Astrocyte of the spinal cord (primary cell): ENCODE data around the gene FBXW5.

Source experiments
- DNase-seq: peaks from one replicate; pipeline ENCODE4 v3.0.0; 2011; ENCODE audit warnings: low read depth, low spot score
- H3K4me3 ChIP-seq: 2 replicates; pipeline ENCODE4 v1.5.1; 2011; ENCODE audit warnings: low read depth, mild to moderate bottlenecking, low read length, moderate library complexity
- in situ Hi-C: cut with HindIII; loops from 2 replicates; pipeline ENCODE4 v1.10.0; 2017; ENCODE audit warnings: low sequenced_read_pairs
- TF ChIP-seq, protein P1 (sequence below): IDR thresholded peaks from 2 replicates; pipeline ENCODE4 v1.5.1; 2012; ENCODE audit warnings: low read depth, mild to moderate bottlenecking, low read length, inconsistent platforms

Gene FBXW5

DNA sequence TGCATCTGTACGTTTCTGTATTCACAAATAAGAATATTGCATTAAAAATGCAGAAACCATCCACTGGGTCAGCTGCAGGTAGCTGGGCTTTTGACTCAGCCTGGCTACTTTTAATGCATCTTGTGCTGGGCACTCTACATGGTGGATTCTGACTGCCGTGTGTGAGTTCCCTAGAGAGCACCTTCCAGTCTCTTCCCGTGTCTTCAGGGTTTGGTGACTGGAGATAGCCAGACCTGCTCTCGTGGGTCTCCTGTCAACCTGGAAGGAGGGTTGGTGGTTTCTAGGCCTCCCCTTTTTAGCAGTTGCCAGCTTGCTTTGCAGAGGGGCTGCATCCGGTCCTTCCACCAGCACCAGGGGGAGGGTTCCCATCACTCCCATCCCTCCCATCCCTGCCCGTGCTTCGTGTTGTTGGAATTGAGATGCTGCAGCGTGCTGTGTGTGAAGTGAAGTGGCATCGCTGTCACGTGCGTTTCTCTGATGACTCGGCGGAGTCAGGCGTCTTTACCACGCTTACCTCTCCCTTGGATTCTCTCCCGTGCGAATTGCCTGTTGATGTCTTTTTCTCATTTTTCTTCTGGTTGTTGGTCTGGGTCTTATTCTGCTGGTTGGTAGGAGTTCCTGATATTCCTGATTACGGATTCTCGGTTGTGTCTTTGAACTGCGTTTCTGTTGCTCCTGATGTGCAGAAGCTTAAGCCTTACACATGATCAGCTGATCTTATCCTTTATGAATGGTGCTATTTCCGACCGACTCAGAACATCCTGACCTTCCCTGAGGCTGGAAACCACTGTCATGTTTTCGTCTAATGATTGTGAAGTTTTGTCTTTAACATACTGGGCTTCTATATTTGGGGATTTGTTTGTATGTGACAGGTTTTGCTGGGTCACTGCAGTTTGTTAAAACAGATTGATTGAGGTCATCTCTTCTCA is 16.9 kb downstream of the FBXW5 start:
- no peak overlapping the region for H3K4me3 ChIP-seq
- in situ Hi-C loops, result loop anchor here (25.0 kb wide), 1 partner anchor 110 kb away; the partner anchor contains the start of genes ABCA2, FUT7 and NPDC1
- peak; percentile 10 for DNase-seq
- TF ChIP-seq, protein P1, sequence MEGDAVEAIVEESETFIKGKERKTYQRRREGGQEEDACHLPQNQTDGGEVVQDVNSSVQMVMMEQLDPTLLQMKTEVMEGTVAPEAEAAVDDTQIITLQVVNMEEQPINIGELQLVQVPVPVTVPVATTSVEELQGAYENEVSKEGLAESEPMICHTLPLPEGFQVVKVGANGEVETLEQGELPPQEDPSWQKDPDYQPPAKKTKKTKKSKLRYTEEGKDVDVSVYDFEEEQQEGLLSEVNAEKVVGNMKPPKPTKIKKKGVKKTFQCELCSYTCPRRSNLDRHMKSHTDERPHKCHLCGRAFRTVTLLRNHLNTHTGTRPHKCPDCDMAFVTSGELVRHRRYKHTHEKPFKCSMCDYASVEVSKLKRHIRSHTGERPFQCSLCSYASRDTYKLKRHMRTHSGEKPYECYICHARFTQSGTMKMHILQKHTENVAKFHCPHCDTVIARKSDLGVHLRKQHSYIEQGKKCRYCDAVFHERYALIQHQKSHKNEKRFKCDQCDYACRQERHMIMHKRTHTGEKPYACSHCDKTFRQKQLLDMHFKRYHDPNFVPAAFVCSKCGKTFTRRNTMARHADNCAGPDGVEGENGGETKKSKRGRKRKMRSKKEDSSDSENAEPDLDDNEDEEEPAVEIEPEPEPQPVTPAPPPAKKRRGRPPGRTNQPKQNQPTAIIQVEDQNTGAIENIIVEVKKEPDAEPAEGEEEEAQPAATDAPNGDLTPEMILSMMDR, result no peak

DNA sequence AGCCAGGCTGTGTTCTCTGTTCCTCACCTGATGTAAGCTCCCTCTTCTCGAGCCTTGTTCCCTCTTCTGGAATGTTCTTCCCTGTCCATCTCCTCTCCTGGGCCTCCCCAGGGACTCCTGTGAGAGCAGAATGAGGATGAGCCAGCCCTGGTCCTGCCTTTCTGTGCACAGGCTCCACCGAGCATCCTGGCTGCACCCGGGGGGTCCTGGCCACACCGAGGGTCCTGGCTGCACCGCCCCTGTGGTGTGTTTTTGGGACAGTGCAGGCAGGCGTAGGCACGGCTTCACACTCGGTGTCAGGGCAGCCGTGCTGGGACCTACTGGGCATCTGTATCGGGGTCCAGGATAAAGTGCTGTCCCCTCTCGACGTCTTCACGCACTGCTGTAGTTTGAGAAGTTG is 17.8 kb downstream of the FBXW5 start:
- in situ Hi-C loops, result loop anchor here (25.0 kb wide), 1 partner anchor 111 kb away; the partner anchor contains the start of genes ABCA2, FUT7 and NPDC1
- no peak overlapping the region for H3K4me3 ChIP-seq
- TF ChIP-seq, protein P1, result no peak
- DNase-seq, result no peak

DNA sequence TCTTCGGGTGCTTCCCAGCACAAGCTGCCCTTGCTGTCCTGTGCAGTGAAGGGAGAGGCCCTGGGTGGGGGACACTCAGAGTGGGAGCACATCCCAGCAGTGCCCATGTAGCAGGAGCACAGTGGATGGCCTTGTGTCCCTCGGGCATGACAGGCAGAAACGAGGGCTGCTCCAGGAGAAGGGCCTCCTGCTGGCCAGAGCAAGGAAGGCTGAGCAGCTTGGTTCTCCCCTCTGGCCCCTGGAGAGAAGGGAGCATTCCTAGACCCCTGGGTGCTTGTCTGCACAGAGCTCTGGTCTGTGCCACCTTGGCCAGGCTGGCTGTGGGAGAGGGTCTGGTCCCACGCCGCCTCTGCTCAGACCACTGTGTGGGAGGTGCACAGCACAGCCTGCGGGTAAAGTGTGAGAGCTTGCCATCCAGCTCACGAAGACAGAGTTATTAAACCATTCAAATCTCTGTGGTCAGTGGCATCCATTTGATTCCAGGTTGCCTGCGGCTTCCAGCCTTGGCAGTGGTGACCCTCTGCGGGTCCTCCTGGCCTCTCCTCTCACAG is 18.3 kb downstream of the FBXW5 start:
- no peak for DNase-seq
- in situ Hi-C loops, result loop anchor here (25.0 kb wide), 1 partner anchor 111 kb away; the partner anchor contains the start of genes ABCA2, FUT7 and NPDC1
- no peak overlapping the region for H3K4me3 ChIP-seq
- TF ChIP-seq, protein P1, result peak; percentile 17

DNA sequence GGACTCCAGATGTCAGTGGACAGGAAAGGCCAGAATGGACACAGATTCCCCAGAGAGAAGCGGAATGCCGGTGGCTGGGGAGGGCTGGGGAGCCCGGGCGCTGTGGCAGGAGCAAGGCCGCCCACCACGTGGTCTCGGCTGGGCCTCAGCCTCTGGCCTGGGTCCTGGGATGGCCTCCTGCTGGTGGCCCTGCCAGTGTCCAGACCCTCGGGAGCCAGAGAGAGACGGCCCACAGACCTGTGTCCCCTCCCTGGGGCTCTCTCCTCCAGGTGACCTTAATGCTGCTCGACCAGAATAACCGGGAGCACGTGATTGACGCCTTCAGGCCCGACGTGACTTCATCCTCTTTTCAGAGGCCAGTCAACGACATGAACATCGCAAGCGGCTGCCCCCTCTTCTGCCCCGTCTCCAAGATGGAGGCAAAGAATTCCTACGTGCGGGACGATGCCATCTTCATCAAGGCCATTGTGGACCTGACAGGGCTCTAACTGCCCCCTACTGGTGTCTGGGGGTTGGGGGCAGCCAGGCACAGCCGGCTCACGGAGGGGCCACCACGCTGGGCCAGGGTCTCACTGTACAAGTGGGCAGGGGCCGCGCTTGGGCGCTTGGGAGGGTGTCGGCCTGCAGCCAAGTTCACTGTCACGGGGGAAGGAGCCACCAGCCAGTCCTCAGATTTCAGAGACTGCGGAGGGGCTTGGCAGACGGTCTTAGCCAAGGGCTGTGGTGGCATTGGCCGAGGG is 19.0 kb downstream of the FBXW5 start:
- H3K4me3 ChIP-seq, result no peak overlapping the region
- no peak for DNase-seq
- in situ Hi-C loops, result loop anchor here (25.0 kb wide), 1 partner anchor 112 kb away; the partner anchor contains the start of genes ABCA2, FUT7 and NPDC1
- TF ChIP-seq, protein P1, result peak; percentile 3

DNA sequence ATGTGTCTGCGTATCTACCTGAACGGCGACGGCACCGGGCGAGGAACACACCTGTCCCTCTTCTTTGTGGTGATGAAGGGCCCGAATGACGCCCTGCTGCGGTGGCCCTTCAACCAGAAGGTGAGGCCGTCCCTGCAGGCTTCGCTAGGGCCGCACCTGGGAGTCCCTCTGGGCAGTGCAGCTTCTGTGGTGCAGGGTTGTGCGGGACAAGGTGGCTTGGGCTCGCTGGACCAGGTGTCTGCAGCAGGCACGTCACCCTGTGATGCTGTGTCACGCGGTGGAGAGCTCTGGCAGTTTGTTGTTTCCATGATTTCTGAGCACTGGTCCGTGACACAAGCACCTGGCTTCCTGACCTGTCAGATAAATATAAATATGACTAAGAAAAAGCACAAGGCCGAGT is 20.7 kb downstream of the FBXW5 start:
- TF ChIP-seq, protein P1, result no peak
- in situ Hi-C loops, result no loop called here
- no peak overlapping the region for H3K4me3 ChIP-seq
- no peak for DNase-seq

DNA sequence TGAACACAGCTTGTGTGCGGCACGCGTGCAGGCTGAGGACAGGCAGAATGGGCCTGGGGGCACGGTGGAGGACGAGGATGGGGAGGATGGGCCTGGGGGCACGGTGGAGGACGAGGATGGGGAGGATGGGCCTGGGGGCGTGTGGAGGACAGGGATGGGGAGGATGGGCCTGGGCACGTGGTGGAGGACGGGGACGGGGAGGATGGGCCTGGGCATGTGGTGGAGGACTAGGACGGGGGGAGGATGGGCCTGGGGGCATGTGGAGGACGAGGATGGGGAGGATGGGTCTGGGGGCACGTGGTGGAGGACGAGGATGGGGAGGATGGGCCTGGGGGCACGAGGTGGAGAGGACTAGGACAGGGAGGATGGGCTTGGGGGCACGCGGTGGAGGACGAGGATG is 22.0 kb downstream of the FBXW5 start:
- no peak overlapping the region for H3K4me3 ChIP-seq
- no peak for DNase-seq
- in situ Hi-C loops, result no loop called here
- TF ChIP-seq, protein P1, result no peak
